ENCODE data around the gene PAIP2. TPM values are rescaled to one million over a fixed set of nuclear protein-coding genes. Genes with fewer than 3 reads are reported as not detected.
"Not testable (repeated sequence)": the region's sequence is repeated elsewhere in the genome, so short reads cannot be mapped to it uniquely, and the experiment has no call there.

Gene PAIP2
- total RNA-seq, 1 experiment from 2014 or later, result 95.0 TPM

- ChIA-PET CTCF (no interaction called here), POLR2A (ENCODE audit: low non-redundant PET) (no interaction called here)
- Histone ChIP-seq H3K36me3 (ENCODE audit: insufficient read depth, low read length, poor library complexity, severe bottlenecking) (peaks cover 5% of the 10 kb centered on the region), H3K4me3 (ENCODE audit: low read depth, low read length, poor library complexity, severe bottlenecking) (no peak overlapping the region), H3K4me1 (ENCODE audit: insufficient read depth, low read length, poor library complexity, severe bottlenecking) (peaks cover 50% of the 10 kb centered on the region), H3K27ac (ENCODE audit: low read depth, low read length, poor library complexity, severe bottlenecking) (no peak overlapping the region), H3K27me3 (replicated peaks; ENCODE audit: insufficient read depth, low read depth, low read length, poor library complexity) (no peaks in the 10 kb centered on the region), H3K9me3 (ENCODE audit: low read depth, low read length, poor library complexity, severe bottlenecking) (no peaks in the 10 kb centered on the region)
- DNase-seq (ENCODE audit: low spot score), result no peak
- no peak for TF ChIP-seq CTCF (conservative IDR thresholded peaks at IDR 0.05; ENCODE audit: low read depth, low read length)
- TF ChIP-seq EZH2 (IDR thresholded peaks at IDR 0.05; ENCODE audit: borderline replicate concordance, low read depth, low read length, poor library complexity, severe bottlenecking), result no peak
- no TSS peak for BruUV-seq (replicated peaks)
- intact Hi-C loops (cut with micrococcal nuclease; ENCODE audit: unreplicated experiment), result no loop called here
Measured at GRCh38 chr5:139306197-139306596, 35.5 kb upstream of the PAIP2 start.

GRCh38 chr5:139306628-139307379, 34.9 kb upstream of the PAIP2 start:
- ChIA-PET POLR2A (ENCODE audit: low non-redundant PET) (no interaction called here), CTCF (no interaction called here)
- no peaks in the 10 kb centered on the region for H3K9me3 ChIP-seq (ENCODE audit: low read depth, low read length, poor library complexity, severe bottlenecking)
- peaks cover 4% of the 10 kb centered on the region for H3K36me3 ChIP-seq (ENCODE audit: insufficient read depth, low read length, poor library complexity, severe bottlenecking)
- no peak overlapping the region for H3K27ac ChIP-seq (ENCODE audit: low read depth, low read length, poor library complexity, severe bottlenecking)
- intact Hi-C loops (cut with micrococcal nuclease; ENCODE audit: unreplicated experiment), result no loop called here
- BruUV-seq (replicated peaks), result no TSS peak
- H3K4me1 ChIP-seq (ENCODE audit: insufficient read depth, low read length, poor library complexity, severe bottlenecking), result peaks cover 50% of the 10 kb centered on the region
- no peak for DNase-seq (ENCODE audit: low spot score)
- H3K27me3 ChIP-seq (replicated peaks; ENCODE audit: insufficient read depth, low read depth, low read length, poor library complexity), result no peaks in the 10 kb centered on the region
- H3K4me3 ChIP-seq (ENCODE audit: low read depth, low read length, poor library complexity, severe bottlenecking), result no peak overlapping the region
- no peak for TF ChIP-seq CTCF (conservative IDR thresholded peaks at IDR 0.05; ENCODE audit: low read depth, low read length)
- TF ChIP-seq EZH2 (IDR thresholded peaks at IDR 0.05; ENCODE audit: borderline replicate concordance, low read depth, low read length, poor library complexity, severe bottlenecking), result no peak

GRCh38 chr5:139308797-139309196, 32.9 kb upstream of the PAIP2 start:
- Histone ChIP-seq H3K27ac (ENCODE audit: low read depth, low read length, poor library complexity, severe bottlenecking) (no peak overlapping the region), H3K27me3 (replicated peaks; ENCODE audit: insufficient read depth, low read depth, low read length, poor library complexity) (no peaks in the 10 kb centered on the region), H3K4me3 (ENCODE audit: low read depth, low read length, poor library complexity, severe bottlenecking) (no peak overlapping the region), H3K4me1 (ENCODE audit: insufficient read depth, low read length, poor library complexity, severe bottlenecking) (peaks cover 52% of the 10 kb centered on the region), H3K9me3 (ENCODE audit: low read depth, low read length, poor library complexity, severe bottlenecking) (no peaks in the 10 kb centered on the region), H3K36me3 (ENCODE audit: insufficient read depth, low read length, poor library complexity, severe bottlenecking) (no peaks in the 10 kb centered on the region)
- intact Hi-C loops (cut with micrococcal nuclease; ENCODE audit: unreplicated experiment), result no loop called here
- ChIA-PET CTCF (no interaction called here), POLR2A (ENCODE audit: low non-redundant PET) (no interaction called here)
- TF ChIP-seq CTCF (conservative IDR thresholded peaks at IDR 0.05; ENCODE audit: low read depth, low read length) (no peak), EZH2 (IDR thresholded peaks at IDR 0.05; ENCODE audit: borderline replicate concordance, low read depth, low read length, poor library complexity, severe bottlenecking) (no peak)
- no TSS peak for BruUV-seq (replicated peaks)
- DNase-seq (ENCODE audit: low spot score), result no peak

- intact Hi-C loops (cut with micrococcal nuclease; ENCODE audit: unreplicated experiment); CTCF ChIA-PET: not testable (repeated sequence)
Measured at GRCh38 chr5:139310715-139311186, 30.9 kb upstream of the PAIP2 start.

More at GRCh38 chr5:139310715-139311186, 30.9 kb upstream of the PAIP2 start:
- DNase-seq (ENCODE audit: low spot score); POLR2A ChIA-PET (ENCODE audit: low non-redundant PET); H3K27me3 ChIP-seq (replicated peaks; ENCODE audit: insufficient read depth, low read depth, low read length, poor library complexity); H3K4me3 ChIP-seq (ENCODE audit: low read depth, low read length, poor library complexity, severe bottlenecking); H3K9me3 ChIP-seq (ENCODE audit: low read depth, low read length, poor library complexity, severe bottlenecking); BruUV-seq (replicated peaks); H3K27ac ChIP-seq (ENCODE audit: low read depth, low read length, poor library complexity, severe bottlenecking): not testable (repeated sequence)
- peaks cover 35% of the 10 kb centered on the region for H3K4me1 ChIP-seq (ENCODE audit: insufficient read depth, low read length, poor library complexity, severe bottlenecking)
- H3K36me3 ChIP-seq (ENCODE audit: insufficient read depth, low read length, poor library complexity, severe bottlenecking), result peaks cover 16% of the 10 kb centered on the region

Data from A673 (cell line).